Hair follicular keratinocyte (primary cell): ENCODE measurements around the gene HMOX2. TPM values are rescaled to one million over a fixed set of nuclear protein-coding genes. Genes with fewer than 3 reads are reported as not detected.

Experiments used
- total RNA-seq: library from RNA; depleted of rRNA; stranded (reverse); fragments of >200 nt; gene quantifications from 2 replicates; pipeline ENCODE4 v1.2.3, GENCODE V29; 2015

The HMOX2 gene
- total RNA-seq: 107 and 162 TPM in 2 replicates

GRCh38 chr16:4475880-4476788, at the start of gene HMOX2:
Gene HMOX2, plus strand, starts transcription at chr16:4476398. Its CDS starts 29,127 bp downstream, at chr16:4505525.

GRCh38 chr16:4474192-4474961, 1.8 kb upstream of the HMOX2 start, which contains the start of gene NMRAL1:
Gene NMRAL1, minus strand, starts transcription at chr16:4474625. Its CDS starts 493 bp downstream, at chr16:4474132.

GRCh38 chr16:4538350-4539235, 62.4 kb downstream of the HMOX2 start, which contains the start of gene CDIP1:
Gene CDIP1, minus strand, starts transcription at chr16:4538773. Its CDS starts 24,643 bp downstream, at chr16:4514130.

GRCh38 chr16:4556112-4556511, 79.9 kb downstream of the HMOX2 start, which contains the start of gene C16orf96:
Gene C16orf96, plus strand, starts transcription at chr16:4556340. Its CDS starts 150 bp downstream, at chr16:4556490.

Other genes starting within 250 kb of the HMOX2 start
- gene SRL, start 234.3 kb upstream of the HMOX2 start, total RNA-seq: not detected in 2 replicates
- 8.0 and 14.2 TPM in 2 replicates for gene TFAP4, start 203.4 kb upstream of the HMOX2 start, total RNA-seq
- gene GLIS2, start 160.3 kb upstream of the HMOX2 start, total RNA-seq: 1.0 and 2.1 TPM in 2 replicates
- gene PAM16, start 125.1 kb upstream of the HMOX2 start, total RNA-seq: 67.8 and 97.0 TPM in 2 replicates
- 7.8 and 12.6 TPM in 2 replicates for gene VASN, start 104.5 kb upstream of the HMOX2 start, total RNA-seq
- gene CORO7, start 59.8 kb upstream of the HMOX2 start, total RNA-seq: 12.3 and 20.2 TPM in 2 replicates
- gene DNAJA3, start 50.5 kb upstream of the HMOX2 start, total RNA-seq: 53.5 and 69.5 TPM in 2 replicates
- gene NMRAL1, start 1.8 kb upstream of the HMOX2 start, total RNA-seq: 73.4 and 107 TPM in 2 replicates
- gene CDIP1, start 62.4 kb downstream of the HMOX2 start, total RNA-seq: 38.1 and 39.1 TPM in 2 replicates
- not detected in 2 replicates for gene C16orf96, start 79.9 kb downstream of the HMOX2 start, total RNA-seq
- 10.9 and 11.0 TPM in 2 replicates for gene UBALD1, start 138.5 kb downstream of the HMOX2 start, total RNA-seq
- gene MGRN1, start 148.4 kb downstream of the HMOX2 start, total RNA-seq: 15.9 and 17.5 TPM in 2 replicates
- 28.0 and 37.7 TPM in 2 replicates for gene NUDT16L1, start 217.2 kb downstream of the HMOX2 start, total RNA-seq